NCI-H1417 treated with DMSO at 0.1 percent for 48 hours (cell line): Measurements from ENCODE around the gene ZNF124.
"Not testable (repeated sequence)": the region's sequence is repeated elsewhere in the genome, so short reads cannot be mapped to it uniquely, and the experiment has no call there.

ENCODE experiments used
- DNase-seq: peaks from one replicate; lab custom pipeline; 2025; lab: John Stamatoyannopoulos, UW

Gene ZNF124

DNA sequence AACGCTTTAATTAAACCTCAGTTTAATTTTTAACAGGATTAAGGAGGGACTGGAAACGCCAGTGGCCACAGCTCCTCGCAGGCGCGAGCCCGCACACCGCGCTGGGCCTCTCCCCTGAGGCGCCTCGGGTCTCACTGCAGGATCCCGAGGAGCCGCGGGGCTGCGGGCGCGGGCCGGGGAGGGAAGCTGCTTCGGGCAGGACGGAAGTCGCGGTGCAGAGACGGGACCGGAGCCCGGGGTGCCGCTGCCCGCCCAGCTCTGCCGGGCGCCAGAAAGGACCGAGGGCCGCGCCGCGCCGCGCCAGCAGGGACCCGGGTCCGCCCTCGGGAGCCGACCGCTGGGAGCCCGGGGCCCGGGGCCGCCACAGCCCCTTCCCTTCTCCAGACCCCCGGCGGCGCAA, 377 bp downstream of the ZNF124 start:
- not testable (repeated sequence) for DNase-seq

DNA sequence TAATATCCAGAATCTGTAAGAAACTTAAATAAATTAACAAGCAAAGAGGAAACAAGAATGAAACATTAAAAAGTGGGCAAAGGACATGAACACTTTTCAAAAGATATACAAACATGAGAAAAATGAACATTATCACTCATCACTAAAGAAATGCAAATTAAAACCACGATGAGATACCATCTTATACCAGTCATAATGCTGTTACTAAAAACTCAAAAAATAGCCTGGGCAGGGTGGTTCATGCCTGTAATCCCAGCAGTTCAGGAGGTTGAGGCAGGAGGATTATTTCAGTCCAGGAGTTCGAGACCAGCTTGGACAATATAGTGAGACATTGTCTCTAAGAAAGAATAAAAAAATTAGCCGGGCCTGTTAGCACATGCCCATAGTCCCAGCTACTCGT, 6.1 kb downstream of the ZNF124 start:
- no peak for DNase-seq

DNA sequence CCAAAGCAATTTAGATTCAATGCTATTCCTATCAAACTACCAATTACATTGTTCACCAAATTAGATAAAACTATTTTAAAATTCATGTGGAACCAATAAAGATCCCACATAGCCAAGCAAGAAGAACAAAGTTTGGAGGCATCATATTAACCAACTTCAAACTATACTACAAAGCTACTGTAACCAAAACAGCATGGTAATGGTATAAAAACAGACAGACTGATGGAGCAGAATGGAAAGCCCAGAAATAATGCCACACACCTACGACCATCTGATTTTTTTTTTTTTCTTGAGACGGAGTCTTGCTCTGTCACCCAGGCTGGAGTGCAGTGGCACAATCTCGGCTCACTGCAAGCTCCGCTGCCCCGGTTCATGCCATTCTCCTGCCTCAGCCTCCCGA, 7.1 kb downstream of the ZNF124 start:
- DNase-seq = no peak

DNA sequence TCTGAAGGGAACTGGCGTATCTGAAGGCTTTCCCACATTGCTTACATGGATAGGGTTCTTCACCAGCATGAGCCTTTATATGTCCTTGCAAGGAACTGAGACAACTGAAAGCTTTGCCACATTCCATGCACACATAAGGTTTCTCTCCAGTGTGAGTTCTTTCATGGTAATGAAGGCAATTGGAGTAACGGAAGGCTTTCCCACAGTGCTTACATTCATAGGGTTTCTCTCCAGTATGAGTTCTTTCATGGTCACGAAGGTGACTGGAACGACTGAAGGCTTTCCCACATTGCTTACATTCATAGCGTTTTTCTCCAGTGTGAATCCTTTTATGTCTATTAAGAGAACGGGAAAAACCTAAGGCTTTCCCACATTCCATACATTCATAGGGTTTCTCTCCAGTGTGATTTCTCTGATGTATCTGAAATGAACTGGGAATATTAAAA, 15.0 kb downstream of the ZNF124 start:
- DNase-seq = no peak

DNA sequence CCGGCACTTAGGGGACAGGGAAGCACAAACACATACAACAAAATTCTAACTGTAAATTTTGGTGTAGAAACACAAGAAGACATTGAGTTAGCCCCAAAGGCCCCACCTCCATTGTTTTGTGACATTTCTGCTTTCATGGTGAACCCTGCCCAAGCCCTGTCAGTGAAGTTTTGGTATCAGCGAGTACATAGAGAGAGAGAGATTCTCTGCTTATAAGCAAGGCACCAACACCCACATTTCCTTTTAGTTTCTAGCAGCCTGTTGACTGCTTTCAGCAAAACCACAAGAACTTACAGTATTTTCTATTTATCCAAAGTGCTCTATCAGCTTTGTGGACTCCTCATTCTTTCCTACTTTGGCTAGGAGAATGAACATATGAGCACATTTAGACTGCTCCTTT, 24.0 kb downstream of the ZNF124 start:
- no peak for DNase-seq

DNA sequence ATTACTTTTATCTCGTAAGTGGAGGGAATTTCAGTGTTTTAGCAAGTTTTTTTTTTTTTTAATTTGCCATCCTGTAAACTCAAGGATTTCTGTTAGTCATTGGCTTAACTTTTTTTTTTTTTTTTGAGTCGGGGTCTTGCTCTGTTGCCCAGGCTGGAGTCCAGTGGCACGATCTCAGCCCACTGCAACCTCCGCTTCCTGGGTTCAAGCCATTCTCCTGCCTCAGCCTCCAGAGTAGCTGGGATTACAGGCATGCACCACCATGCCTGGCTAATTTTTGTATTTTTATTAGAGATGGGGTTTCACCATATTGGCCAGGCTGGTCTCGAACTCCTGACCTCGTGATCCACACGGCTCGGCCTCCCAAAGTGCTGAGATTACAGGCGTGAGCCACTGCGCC, 24.7 kb downstream of the ZNF124 start:
- not testable (repeated sequence) for DNase-seq

DNA sequence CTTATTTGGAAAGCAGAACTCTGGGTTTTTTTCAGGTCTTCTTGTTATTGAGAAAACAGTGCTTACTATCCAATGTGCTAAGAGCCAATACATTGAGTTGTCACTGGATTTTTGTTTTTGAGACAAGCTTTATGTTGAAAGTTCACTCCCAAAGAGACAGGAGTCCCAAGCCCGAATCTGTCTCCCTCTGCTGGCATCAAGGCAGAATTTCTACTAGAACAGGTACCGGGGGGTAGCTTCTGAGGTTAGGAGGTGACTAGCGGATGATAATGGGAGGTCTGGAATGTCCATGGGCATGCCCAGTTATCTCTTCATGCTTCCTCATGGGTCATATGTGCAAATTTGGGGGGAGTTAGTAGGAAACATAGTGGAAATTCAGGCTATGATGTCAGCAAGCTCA, 25.1 kb downstream of the ZNF124 start:
- DNase-seq = no peak

DNA sequence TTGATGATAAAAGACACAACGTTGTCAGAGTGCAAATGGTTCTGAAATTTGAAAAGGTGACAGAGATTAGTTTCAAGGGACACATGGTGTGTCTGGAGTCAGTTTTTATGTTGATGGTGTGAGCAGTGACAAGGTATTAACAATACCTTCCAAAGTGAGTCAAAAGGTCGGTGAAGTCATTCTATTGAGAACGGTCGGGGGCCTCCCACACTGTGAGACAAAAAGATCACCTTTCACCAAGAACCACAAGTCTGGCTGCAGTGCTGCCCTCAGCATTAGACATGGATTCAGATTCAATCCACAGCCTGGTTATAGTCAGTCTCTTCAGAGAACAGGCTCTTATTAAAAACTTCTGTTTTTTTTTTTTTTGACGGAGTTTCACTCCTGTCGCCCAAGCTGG, 26.5 kb downstream of the ZNF124 start:
- no peak for DNase-seq

DNA sequence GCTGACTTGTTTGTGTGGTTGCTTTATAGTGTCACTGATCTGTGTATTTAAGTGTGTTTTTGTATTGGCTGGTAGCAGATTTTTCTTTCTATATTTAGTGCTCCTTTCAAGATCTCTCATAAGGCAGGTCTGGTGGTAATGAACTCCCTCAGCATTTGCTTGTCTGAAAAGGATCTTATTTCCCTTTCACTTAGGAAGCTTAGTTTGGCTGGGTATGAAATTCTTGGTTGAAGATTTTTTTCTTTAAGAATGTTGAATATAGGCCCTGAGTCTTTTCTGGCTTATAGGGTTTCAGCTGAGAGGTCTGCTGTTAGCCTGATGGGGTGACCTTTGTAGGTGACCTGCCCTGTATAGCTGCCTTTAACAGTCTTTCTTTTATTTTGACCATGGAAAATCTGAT, 32.3 kb downstream of the ZNF124 start:
- not testable (repeated sequence) for DNase-seq

DNA sequence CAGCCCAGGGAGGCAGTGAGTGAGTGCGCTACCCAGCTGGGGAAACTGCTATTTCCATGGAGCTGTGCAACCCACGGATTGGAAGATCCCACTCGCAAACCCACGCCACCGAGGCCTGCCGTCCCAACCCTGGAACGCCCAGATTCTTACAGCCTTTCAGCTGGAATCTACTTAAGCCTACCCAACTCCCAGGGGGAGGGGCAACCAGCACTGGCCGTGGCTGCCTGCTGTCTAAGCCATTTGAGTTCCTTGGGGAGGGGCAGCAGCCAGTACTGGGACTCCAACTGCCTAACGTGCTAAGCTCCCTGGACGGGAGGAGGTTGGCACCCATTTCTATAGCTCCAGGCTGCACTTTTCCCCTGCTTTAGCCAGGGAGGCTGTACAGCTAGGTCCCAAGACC, 40.6 kb downstream of the ZNF124 start:
- DNase-seq = no peak

DNA sequence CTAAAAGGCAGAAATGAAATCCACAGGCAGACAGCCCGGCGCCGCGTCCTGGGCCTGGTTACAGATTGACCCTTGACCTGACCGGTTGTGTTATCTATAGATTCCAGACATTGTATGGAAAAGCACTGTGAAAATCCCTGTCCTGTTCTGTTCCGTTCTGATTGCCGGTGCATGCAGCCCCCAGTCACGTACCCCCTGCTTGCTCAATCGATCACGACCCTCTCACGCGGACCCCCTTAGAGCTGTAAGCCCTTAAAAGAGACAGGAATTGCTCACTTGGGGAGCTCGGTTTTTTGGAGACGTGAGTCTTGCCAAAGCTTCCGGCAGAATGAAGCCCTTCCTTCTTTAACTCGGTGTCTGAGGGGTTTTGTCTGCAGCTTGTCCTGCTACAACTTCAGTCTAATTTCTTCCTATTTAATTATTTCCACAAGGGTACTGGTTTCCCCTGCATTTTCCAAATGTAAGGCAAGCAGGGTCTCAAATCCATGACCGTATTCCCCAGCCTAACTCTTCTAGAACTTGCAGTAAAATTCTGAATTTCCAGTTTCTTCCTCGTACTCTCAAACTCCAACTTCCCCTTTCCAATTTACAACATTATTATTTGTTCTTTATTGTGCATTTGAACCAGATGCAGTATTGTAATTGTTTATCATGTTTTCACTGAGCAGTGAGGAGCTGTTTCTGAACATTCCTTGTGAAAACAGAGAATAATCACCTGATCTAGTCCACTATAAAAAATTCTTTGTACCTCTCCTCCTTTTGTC, 44.1 kb downstream of the ZNF124 start:
- not testable (repeated sequence) for DNase-seq

DNA sequence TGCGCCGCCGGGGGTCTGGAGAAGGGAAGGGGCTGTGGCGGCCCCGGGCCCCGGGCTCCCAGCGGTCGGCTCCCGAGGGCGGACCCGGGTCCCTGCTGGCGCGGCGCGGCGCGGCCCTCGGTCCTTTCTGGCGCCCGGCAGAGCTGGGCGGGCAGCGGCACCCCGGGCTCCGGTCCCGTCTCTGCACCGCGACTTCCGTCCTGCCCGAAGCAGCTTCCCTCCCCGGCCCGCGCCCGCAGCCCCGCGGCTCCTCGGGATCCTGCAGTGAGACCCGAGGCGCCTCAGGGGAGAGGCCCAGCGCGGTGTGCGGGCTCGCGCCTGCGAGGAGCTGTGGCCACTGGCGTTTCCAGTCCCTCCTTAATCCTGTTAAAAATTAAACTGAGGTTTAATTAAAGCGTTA, 45.2 kb downstream of the ZNF124 start:
- not testable (repeated sequence) for DNase-seq

DNA sequence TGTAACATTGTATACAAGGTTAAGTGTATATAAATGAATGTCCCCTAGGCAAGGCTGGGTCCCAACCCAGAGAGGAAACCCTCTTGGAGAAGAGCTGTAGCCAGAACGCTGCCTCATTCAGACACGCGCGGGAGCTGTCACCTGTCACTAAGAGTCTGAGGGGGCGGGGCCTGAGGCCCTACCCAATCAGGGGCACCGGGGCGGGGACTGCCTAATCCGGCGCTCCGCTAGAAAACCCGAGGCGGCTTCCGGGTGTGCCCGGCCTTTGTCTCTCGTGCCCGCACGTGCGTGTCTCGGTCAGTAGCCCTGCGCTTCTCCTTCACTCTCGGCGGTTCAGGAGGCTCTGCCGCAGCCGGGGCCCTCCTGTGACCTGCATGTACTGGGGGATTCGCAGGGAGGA, 45.7 kb downstream of the ZNF124 start:
- DNase-seq = not testable (repeated sequence)

DNA sequence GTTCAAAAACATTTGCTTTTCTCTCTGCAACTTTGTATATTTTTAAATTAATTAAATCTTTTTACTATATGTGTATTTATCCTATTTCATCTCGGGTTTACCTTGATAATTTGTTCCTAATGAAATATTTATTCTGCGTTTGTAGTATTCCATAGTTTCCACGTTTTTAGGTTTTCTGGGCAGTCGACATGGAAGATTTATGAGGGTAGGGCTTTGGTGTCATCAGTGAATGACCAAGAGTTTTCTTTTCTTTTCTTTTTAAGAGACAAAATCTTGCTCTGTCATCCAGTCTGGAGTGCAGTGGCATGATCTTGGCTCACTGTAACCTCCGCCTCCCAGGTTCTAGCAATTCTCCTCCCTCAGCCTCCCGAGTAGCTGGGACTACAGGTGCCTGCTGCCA, 50.4 kb downstream of the ZNF124 start:
- no peak for DNase-seq

DNA sequence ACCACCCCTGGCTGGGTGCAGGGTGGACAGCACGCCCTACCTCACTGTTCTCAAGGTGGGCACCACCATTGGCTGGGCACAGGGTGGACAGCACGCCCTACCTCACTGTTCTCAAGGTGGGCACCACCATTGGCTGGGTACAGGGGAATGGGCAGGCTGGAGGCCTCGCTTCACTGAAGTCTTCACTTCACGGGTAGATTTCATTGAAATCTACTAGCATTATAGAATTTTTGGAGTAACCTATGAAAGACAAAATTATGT, 51.5 kb downstream of the ZNF124 start:
- not testable (repeated sequence) for DNase-seq

DNA sequence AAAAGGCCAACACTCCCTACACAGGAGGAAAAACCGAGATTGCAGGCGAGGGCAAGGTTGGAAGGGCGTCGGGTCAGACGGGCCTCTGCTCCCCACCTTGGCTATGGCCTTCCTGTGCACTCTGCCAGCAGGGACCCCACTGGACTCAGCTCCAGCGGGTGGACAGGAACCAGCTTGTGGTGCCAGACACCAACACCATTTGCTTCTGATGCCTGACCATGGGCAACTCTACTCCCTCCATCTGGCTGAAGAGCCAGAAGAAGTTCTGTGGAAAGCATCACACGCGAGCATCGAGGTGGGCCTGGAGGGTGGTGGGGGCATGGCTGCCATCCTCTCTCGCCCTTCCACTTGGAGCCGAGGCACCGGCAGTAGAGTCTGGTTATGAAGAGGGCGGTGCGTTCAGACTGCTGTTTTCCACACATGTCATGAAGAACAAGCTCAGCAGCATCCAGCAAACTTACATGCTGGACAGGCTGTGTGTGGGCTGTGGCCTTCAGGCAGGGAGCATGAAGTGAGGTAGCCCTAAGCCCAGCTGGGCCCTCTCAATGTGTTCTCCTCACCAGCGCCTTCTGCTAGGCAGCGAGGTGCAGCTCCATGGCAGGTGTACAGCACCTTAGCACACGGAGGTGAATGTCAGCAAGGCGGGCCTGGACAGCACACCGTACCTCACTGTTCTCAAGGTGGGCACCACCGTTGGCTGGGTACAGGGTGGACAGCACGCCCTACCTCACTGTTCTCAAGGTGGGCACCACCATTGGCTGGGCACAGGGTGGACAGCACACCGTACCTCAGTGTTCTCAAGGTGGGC, 52.0 kb downstream of the ZNF124 start:
- DNase-seq = no peak

DNA sequence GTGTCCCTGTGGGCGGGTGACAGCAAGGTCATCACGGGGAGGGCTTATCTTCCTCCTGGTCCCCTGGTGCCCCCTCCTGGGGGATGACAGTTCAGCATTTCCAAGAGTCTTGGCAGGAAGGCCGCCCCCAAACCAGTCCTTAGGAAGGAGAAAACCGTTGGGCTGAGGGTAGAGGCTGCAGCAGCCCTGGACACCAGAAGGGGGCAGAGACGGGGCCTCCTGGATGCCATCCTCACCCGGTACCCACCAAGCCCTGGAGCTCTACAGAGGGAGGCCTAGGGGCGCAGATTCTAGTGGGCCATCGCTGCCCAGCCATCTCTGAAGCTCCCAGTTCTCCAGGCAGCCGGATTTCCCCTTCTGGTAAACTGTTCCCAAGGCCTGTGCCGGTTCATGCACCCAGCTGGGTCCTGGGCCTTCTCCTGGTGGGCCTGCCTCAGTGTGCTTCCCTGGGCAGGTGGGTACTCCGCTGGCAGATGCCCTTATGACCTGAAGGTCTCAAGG, 52.8 kb downstream of the ZNF124 start:
- no peak for DNase-seq

DNA sequence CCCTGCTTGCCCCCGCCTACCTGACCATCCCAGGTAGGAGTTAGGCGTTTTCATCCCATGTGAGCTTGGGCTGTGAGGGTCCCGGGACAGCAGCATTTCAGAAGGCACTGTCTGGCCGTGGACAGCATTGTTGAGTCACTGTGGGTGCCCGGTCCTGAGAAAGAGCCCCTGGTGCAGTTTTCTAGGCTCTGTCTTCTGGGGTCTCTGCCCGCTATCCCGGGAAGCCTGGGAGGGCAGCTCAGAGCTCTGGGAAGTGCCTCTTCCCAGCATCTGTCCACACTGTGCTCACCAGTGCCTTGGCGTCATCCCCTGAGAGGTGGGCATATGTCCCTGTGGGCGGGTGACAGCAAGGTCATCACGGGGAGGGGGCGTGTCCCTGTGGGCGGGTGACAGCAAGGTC, 56.3 kb downstream of the ZNF124 start:
- DNase-seq = no peak

DNA sequence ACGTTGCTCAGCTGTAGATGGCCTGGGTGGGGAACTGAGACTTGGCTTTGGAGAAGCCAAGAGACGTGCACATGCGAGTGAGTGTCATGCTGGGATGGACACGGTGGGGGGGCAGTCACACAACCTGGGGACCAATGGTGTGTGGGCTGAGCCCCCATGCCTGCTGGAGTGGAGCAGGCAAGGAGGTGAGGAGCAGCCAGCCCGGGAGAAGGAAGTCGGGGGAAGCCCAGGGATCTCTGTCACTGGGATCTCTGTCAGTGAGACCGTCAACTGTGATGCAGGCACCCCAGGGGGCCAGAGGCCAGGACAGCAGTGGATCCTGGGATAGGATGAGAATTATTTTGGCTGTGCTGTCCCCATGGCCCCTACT, 56.7 kb downstream of the ZNF124 start:
- DNase-seq = no peak

DNA sequence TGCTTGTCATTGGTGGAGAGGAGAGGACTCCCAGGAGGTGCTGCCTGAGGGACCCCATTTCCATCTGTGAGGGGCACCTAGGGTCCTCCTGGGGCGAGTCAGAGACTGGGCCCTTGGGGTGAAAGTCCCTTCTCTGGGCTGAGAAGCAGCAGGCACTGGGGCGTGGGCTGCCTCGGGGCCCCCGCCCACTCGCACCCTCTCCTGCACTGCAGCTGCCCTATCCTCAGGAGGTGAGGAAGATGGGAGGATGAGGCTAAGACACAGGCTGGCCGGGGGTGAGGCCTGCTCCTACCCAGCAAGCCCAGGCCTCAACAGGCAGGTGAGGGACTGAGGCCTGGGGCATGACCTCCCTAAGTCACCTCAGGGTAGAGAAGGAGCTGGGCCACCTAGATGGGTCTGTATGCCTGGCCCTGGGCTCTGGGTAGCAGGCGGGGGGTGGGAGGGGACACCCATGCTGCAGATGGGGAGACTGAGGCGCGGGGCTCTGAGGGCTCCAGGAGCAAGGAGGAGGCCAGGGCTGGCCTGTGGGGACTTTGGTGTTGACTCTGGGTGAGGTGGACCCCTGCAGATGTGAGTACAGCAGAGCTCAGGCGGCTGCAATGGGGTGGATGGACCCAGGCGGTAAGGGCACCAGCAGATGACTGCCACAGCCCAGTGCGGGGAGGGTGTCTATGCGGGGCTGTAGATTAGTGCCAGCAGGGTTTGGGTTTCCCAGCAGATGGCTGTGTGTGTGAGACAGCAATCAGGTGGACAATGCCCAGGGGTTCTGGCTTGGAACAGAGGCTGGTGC, 57.3 kb downstream of the ZNF124 start:
- DNase-seq = no peak

DNA sequence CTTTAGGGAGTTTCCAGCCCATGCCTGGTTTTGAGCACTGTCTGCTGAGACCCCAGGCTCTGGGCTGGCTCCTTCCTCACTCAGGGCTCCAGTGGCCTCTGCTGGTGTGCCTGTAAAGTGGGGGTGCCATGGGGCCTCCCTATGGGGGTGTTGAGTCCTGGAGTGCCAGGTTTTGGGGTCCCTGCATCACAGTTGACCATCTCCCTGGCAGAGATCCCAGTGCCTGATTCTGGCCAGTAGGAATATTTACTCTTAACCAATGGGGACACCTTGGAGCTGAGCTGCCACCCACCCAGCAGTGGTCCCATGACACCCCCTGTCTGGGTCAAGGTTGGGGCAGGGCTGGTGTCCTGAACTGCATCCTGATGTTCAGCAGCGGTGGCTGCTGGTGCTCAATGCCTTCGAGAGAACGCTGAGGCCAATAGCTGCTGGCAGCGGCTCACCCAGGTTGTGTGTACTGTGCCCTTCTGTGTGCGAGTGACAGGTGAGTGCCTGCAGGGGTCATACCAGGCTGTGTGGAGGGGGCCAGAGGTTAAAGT, 58.0 kb downstream of the ZNF124 start:
- no peak for DNase-seq

DNA sequence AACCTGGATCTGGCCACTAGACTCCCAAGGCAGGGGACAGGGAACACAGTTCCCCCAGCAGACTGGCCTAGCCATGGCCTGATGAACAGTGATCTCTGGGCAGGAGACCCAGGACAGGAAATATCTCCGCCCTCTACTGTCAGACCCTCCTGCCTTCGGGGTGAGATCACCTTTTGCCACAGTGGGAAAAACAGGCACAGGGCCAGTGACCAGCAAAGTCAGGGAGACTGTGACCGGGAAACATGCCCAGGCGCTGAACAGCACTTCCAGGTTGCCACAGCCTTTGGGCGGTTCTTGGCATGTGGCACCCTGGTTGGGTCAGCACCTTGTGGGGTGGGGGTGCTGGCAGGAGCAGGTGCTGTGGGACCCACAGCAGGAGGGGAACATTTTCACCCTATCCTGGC, 58.7 kb downstream of the ZNF124 start:
- no peak for DNase-seq

DNA sequence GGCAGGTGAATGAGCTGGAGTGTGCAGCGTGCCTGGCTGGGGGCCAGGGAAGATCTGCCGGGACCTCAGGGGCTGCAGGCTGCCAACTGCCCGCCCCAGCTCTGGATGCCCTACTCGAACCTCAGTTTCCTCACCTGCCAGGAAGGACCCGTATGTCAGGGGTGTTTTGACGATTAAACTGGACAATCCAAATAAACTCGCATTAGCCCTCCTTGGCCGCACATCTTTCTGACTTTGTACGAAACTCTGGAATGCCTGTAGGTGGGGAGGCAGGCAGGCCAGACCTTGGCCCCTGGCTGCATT, 59.4 kb downstream of the ZNF124 start:
- no peak for DNase-seq
